ENCODE measurements around the gene LRCH1.

DNA sequence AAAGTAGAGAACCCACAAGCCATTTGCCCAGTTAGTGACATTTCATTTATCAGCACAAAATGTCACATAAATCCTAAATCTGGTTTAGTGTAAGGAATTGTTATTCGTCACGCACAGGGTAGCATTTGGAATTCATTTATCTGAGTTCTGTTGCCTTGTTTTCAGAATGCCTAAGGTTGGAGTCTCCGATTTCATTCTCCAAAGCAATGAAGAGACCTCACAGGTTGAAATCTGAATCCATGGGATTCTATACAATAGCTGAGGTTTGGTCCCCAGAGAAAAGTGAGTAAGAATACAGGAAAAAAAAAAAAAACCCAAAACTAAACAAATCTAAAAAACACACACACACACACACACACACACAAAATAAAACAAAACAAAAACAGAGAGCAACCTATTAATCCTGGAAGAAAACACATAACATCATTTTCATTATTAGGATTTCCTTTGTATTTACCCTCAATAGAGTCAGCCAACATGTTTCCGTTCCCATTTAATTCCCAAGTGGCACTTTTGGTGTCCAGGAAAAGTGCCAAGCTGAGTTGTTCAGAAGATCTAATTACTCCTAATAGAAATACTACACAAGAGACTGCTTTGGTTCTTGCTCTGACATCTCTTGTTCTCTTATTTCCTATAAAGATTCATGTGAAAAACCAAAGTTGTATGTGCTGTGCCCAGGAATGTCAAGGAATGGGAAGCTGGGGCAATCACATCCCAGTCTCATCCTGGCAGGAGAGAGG, 36.2 kb upstream of the LRCH1 start:
- TF ChIP-seq CTCF (IDR thresholded peaks at IDR 0.05): no peak
- TF ChIP-seq POLR2A (IDR thresholded peaks at IDR 0.05): no peak
